ENCODE results near the gene B4GALT6. TPM values are rescaled to one million over a fixed set of nuclear protein-coding genes. Genes with fewer than 3 reads are reported as not detected.

Gene B4GALT6
- total and polyA plus RNA-seq, 9 of the 15 experiments (the other 6 are each of a cell fraction or from before 2014, with no cell fraction given), result 0.03 to 0.27 (median 0.08) TPM

DNA sequence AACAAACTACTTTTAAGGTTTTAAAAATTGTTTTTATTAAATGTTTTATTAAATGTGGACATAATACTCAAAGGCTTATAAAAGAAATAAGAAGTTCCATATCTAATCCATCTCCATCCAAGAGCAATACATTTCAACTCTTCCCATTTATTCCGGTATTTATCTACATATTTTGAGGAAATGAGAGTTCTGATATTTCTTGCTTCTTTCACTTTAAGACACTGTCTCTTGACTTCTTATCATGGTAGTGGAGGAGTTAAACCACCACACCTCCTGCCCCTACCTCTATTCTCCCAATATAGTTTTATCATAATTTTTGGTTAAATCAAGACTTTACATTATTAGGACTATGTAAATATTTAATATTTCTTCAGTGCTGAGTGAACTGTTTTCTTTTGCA is 52.0 kb downstream of the B4GALT6 start:
- CTCF ChIA-PET (ENCODE audit: low intra/inter-chr PET ratio), result interaction anchor here (1.0 kb wide), 1 partner anchor 921 kb away, joined by 3 read pairs; no protein-coding TSS in a partner anchor
- no peak overlapping the region for H3K9ac ChIP-seq (ENCODE audit: insufficient read depth in 1 of 2, low read depth in 2 of 2, low read length in 2 of 2)
- H3K27ac ChIP-seq (ENCODE audit: extremely low read depth, low read depth, low read length), result no peak overlapping the region
- no peaks in the 10 kb centered on the region for H3K9me1 ChIP-seq (ENCODE audit: control insufficient read depth, insufficient read depth, low read length)
- H3K79me2 ChIP-seq (ENCODE audit: control insufficient read depth, insufficient read depth, low read length), result no peaks in the 10 kb centered on the region
- 20% methylated on average over 1 of the region's 1 CpG for WGBS (ENCODE audit: insufficient coverage, low coverage, missing lambda C conversion rate)
- H2AFZ ChIP-seq (ENCODE audit: low read depth, low read length), result no peak overlapping the region
- H3K27me3 ChIP-seq (ENCODE audit: control insufficient read depth in 2 of 2, insufficient read depth in 2 of 2, low read length in 2 of 2), result peaks cover 0 to 6% of the 10 kb centered on the region in 2 experiments; a peak in 1 of 5 replicates
- no peak overlapping the region for H3K4me3 ChIP-seq
- H3K36me3 ChIP-seq (ENCODE audit: control insufficient read depth, insufficient read depth, low read length), result no peaks in the 10 kb centered on the region
- no peak overlapping the region for H3K4me2 ChIP-seq (ENCODE audit: insufficient read depth, low read length)
- FAIRE-seq (no peak), ATAC-seq (no peak), DNase-seq (ENCODE audit: extremely low read depth in 1 of 4, low spot score in 3 of 4) (no peak)
- intact Hi-C loops (cut with micrococcal nuclease), result loop anchor here (10.0 kb wide), 1 partner anchor 192 kb away; no protein-coding TSS in a partner anchor
- H4K20me1 ChIP-seq (replicated peaks; ENCODE audit: control insufficient read depth, insufficient read depth, low read length), result no peaks in the 10 kb centered on the region
- no peak for TF ChIP-seq TRIM28 (IDR thresholded peaks at IDR 0.05)
- TF ChIP-seq, protein P1, sequence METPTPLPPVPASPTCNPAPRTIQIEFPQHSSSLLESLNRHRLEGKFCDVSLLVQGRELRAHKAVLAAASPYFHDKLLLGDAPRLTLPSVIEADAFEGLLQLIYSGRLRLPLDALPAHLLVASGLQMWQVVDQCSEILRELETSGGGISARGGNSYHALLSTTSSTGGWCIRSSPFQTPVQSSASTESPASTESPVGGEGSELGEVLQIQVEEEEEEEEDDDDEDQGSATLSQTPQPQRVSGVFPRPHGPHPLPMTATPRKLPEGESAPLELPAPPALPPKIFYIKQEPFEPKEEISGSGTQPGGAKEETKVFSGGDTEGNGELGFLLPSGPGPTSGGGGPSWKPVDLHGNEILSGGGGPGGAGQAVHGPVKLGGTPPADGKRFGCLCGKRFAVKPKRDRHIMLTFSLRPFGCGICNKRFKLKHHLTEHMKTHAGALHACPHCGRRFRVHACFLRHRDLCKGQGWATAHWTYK (CRISPR knock-in tag; IDR thresholded peaks at IDR 0.05), result no peak
- no peak for TF ChIP-seq STAT5B (CRISPR knock-in tag; IDR thresholded peaks at IDR 0.05)
- TF ChIP-seq ELF2 (CRISPR knock-in tag; IDR thresholded peaks at IDR 0.05), result no peak
- no peak for TF ChIP-seq SIX5 (IDR thresholded peaks at IDR 0.05; ENCODE audit: borderline replicate concordance in 1 of 2, insufficient read depth in 1 of 2, low read depth in 1 of 2, low read length in 2 of 2)
- TF ChIP-seq GTF2B (IDR thresholded peaks at IDR 0.05; ENCODE audit: extremely low read depth, insufficient read length), result no peak
- TF ChIP-seq ZNF316 (IDR thresholded peaks at IDR 0.05), result no peak
- TF ChIP-seq RBM14 (IDR thresholded peaks at IDR 0.05; ENCODE audit: borderline replicate concordance, insufficient read depth, low read depth, low read length), result no peak
- TF ChIP-seq ZFP1 (CRISPR knock-in tag; IDR thresholded peaks at IDR 0.05), result no peak
- TF ChIP-seq ZZZ3 (IDR thresholded peaks at IDR 0.05), result no peak
- TF ChIP-seq BCL6 (CRISPR knock-in tag; IDR thresholded peaks at IDR 0.05), result no peak
- TF ChIP-seq STAT5A (IDR thresholded peaks at IDR 0.05; ENCODE audit: borderline replicate concordance, low read length), result no peak
- TF ChIP-seq FOXP4 (CRISPR knock-in tag; IDR thresholded peaks at IDR 0.05; ENCODE audit: borderline replicate concordance), result no peak
- TF ChIP-seq YBX1 (IDR thresholded peaks at IDR 0.05), result no peak
- TF ChIP-seq RHOXF2B (CRISPR knock-in tag; conservative IDR thresholded peaks at IDR 0.05), result no peak
- TF ChIP-seq TAF15 (IDR thresholded peaks at IDR 0.05; ENCODE audit: low read depth, low read length), result no peak
- no peak for TF ChIP-seq ZNF512 (tag; IDR thresholded peaks at IDR 0.05)
- TF ChIP-seq CCNT2 (IDR thresholded peaks at IDR 0.05; ENCODE audit: borderline replicate concordance, extremely low read depth, insufficient read length, low read depth, low read length), result no peak
- POLR2A ChIA-PET, result no interaction called here
- BruUV-seq (replicated peaks), result no TSS peak
- no peaks in the 10 kb centered on the region for H3K9me3 ChIP-seq (replicated peaks; ENCODE audit: control insufficient read depth, insufficient read depth, low read depth, low read length)
- no peaks in the 10 kb centered on the region; a peak in 2 of 5 replicates for H3K4me1 ChIP-seq (replicated peaks in 1 of 2; ENCODE audit: control insufficient read depth in 2 of 2, insufficient read depth in 2 of 2, low read length in 2 of 2)
- in situ Hi-C loops (cut with MboI), result no loop called here
